Fibroblast of mammary gland (primary cell): ENCODE measurements around the gene LURAP1L.

ENCODE experiments used
- DNase-seq: peaks from one replicate; pipeline ENCODE4 v3.0.0-alpha.2; 2010; ENCODE audit warnings: low read depth
- H3K4me3 ChIP-seq: 2 replicates; pipeline ENCODE4 v1.5.1; 2011; ENCODE audit warnings: low read depth, mild to moderate bottlenecking, low read length, moderate library complexity; ENCODE audit not compliant: control insufficient read depth
- TF ChIP-seq, protein P1 (sequence below): conservative IDR thresholded peaks from 2 replicates; pipeline ENCODE4 v1.5.1; 2011; ENCODE audit warnings: low read depth, low read length, inconsistent platforms; ENCODE audit not compliant: control insufficient read depth, insufficient read depth

The LURAP1L gene

DNA sequence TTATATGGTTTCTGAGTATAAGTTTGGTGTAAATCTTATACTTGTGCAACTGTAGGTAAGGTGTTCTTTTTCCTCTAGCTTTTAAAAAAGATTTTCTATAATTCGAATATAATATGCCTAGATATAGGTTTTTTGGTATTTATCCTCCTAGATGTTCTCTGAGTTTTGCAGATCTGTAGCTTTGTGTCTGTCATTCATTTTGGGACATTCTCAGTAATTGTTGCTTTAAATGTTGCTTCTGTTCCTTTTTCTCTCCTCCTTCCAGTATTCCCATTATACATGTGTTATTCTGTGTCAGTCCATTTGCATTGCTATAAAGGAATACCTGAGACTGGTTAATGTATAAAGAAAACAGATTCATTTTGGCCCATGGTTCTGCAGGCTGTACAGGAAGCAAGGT, 33.7 kb downstream of the LURAP1L start:
- TF ChIP-seq, protein P1, sequence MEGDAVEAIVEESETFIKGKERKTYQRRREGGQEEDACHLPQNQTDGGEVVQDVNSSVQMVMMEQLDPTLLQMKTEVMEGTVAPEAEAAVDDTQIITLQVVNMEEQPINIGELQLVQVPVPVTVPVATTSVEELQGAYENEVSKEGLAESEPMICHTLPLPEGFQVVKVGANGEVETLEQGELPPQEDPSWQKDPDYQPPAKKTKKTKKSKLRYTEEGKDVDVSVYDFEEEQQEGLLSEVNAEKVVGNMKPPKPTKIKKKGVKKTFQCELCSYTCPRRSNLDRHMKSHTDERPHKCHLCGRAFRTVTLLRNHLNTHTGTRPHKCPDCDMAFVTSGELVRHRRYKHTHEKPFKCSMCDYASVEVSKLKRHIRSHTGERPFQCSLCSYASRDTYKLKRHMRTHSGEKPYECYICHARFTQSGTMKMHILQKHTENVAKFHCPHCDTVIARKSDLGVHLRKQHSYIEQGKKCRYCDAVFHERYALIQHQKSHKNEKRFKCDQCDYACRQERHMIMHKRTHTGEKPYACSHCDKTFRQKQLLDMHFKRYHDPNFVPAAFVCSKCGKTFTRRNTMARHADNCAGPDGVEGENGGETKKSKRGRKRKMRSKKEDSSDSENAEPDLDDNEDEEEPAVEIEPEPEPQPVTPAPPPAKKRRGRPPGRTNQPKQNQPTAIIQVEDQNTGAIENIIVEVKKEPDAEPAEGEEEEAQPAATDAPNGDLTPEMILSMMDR: no peak
- no peak for DNase-seq
- H3K4me3 ChIP-seq: no peak overlapping the region

DNA sequence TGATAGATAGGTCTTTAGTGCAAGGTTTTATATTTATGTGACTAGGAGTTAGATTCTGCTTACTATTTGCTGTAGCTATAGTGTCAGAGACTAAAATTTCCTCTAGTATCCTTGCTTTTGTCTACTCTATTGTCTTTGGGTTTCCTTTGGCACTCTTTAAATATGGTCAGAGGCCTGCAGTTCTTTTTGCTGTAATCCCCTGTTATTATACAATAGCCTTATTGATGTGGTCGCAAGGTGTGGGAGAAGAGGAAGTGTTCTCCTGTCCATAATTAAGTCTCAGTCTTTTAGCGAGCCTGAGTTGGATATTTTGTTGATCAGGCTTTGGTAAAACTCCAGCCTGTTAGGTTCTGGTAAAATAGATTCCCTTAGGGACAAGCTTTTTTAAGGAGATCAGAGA, 34.9 kb downstream of the LURAP1L start:
- no peak overlapping the region for H3K4me3 ChIP-seq
- no peak for DNase-seq
- TF ChIP-seq, protein P1: no peak

DNA sequence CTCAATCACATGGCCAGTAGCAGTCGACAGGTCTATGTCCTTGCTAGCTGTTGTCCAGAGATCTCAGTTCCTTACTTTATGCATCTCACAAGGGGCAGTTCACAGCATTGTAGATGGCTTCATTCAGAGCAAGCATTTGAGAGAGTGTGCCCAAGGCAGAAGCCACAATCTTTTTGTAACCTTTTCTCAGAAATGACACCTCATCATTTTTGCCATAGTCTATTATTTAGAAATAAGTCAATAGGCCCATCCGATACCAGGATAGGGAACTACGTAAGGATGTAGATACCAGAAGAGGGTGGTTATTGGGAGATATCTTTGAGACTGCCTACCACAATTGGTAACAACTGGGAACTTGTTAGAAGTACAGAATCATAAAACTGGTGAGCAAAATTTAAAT, 37.1 kb downstream of the LURAP1L start:
- TF ChIP-seq, protein P1: no peak
- H3K4me3 ChIP-seq: no peak overlapping the region
- no peak for DNase-seq

GRCh38 chr9:12812710-12813109, 37.9 kb downstream of the LURAP1L start:
- DNase-seq: no peak
- H3K4me3 ChIP-seq: no peak overlapping the region
- TF ChIP-seq, protein P1: no peak

DNA sequence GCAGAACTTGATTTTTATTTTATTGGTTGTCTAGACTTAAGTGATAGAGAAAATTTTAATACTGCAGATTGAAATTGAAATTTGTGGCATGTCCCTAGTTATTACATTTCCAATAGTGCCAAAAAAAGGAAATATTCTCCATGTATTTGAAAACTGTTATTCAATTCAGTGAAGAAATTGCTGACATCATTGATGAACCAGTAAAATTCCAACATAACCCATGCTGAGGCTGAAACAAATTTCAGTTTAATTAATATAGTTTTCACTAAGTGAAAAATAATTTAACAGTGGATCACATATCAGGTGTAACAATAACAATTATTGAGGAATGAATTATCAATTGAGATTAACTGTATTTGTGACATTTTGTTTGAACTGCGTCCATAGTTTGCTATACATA, 38.7 kb downstream of the LURAP1L start:
- TF ChIP-seq, protein P1: no peak
- DNase-seq: no peak
- peak overlapping the region; percentile 33 for H3K4me3 ChIP-seq

DNA sequence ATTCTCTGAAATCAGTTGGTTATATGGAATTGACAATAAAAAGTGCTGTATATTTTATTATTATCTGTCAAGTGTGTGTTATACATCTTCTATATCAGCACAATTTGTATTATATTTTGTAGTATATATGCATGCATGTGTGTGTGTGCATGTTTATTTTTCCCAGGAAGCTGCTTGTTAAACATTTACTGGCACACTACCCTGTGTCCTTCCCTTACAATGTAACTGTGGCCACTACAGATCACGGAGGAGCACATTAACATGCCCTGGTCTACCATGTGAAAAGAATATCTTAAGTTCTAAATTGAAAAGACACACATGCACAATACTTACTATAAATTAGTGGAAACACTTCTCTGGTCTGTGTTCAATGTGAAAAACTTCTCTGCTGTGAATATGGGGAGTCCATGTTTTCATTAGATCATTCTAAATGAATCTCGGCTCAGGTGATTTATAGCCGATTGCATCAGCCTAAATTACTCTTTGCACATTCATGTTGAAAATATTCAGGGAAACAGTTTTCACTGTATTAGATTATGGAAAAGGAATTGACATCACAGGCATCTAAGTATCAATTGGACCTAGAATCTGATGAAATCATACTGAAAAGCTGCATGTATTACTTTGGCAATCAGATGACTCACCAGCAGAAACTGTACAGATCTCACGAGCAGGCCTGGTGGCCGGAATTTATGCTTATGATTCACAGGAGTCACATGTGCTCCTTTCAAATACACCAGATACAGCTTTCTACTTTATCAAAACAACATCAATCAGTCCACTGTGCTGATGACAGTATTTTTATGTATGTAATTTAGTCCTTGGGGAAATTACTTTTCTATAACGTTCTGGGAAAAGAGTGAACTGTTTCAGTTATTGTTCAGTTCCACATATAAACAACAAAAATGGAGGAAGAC, 39.4 kb downstream of the LURAP1L start:
- peak overlapping the region; percentile 33 for H3K4me3 ChIP-seq
- peak; percentile 100 for DNase-seq
- TF ChIP-seq, protein P1: peak; percentile 34
